NCI-H2081 (cell line): ENCODE results near the gene NCOA7.

ENCODE experiments used
- DNase-seq, 2 experiments: peaks; one replicate each; lab custom pipeline; 2025; lab: John Stamatoyannopoulos, UW

The NCOA7 gene

DNA sequence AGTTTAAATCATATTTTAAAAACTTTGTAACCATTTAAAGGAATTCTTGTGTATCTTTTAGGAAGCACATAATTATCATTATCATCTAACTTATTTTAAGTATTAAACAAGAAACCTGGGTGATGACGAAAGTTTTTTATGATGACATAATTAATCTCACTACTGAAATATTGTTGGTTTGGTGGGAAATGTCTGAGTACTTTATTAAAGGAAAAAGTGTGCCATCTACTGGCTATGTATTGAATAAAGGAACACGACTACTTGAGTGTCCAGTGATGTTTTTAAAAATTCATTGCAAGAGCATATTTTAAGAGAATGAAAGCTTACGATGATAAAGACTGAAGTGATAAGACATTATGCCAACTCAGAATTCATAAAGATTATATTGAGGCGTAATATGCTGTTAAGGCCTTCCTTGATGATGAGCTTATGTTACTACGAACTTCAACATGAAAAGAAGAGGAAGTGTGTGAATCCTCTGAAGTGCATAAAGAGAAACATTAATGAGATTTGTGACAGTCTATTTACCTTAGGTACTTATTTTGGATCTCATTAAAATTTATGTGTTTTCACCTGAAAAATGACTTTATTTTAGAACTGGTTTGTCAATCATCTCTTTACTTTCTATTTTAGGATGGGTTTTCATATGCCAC is 183.6 kb downstream of the NCOA7 start:
- peak; percentile 25 to 43 for DNase-seq

DNA sequence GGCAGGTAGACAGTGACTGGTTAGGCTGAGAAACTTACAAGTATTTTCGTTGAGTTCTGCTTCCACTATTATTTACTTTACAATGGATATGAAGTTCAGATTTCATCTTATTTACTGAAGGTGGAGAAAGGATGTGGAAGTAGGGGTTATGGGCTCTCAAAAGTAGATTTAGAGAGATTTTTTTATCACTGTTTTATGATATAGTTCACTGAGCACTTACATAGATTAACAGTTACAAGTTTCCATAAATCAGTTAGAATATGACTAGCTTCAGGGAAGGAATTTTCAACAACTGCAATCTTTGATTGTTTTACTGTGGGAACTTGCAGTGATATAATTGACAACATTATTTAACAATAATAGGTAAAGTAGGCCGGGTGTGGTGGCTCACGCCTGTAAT is 188.3 kb downstream of the NCOA7 start:
- DNase-seq = no peak
